ENCODE measurements around the gene GLIS1. TPM values are rescaled to one million over a fixed set of nuclear protein-coding genes. Genes with fewer than 3 reads are reported as not detected.

Gene GLIS1
- total RNA-seq, 1 experiment from 2014 or later, result 1.7 TPM

DNA sequence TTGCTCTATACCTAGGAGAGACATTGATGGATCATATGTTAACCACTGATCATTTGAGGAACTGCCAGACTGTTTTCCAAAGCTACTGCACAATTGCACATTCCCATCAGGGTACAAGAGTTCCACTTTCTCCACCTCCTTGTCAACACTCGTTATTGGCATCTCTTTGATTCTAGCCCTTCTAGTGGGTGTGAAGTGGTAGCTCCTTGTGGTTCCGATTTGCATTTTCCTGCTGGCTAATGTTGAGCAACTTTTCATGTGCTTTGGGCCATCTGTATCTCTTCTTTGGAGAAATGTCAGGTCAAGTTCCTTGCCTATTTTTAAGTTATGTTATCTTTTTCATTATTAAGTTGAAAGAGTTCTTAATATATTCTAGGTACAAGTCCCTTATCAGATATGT lies 189.7 kb downstream of the GLIS1 start:
- no peaks in the 10 kb centered on the region for H3K27me3 ChIP-seq (ENCODE audit: low read length)
- ATAC-seq (no peak), DNase-seq (no peak)
- H3K4me1 ChIP-seq (ENCODE audit: insufficient read depth, low read length), result no peaks in the 10 kb centered on the region
- no peaks in the 10 kb centered on the region for H3K79me2 ChIP-seq (ENCODE audit: low read length)
- no peak overlapping the region for H3K4me3 ChIP-seq (ENCODE audit: low read length)
- H3F3A ChIP-seq (ENCODE audit: low read length, unreplicated experiment), result no peaks in the 10 kb centered on the region
- H3K27ac ChIP-seq (ENCODE audit: low read length), result no peak overlapping the region
- intact Hi-C loops (cut with micrococcal nuclease), result no loop called here
- H4K20me1 ChIP-seq (ENCODE audit: low read length), result no peaks in the 10 kb centered on the region
- no peak overlapping the region for H3K4me2 ChIP-seq (ENCODE audit: low read length)
- BruUV-seq (replicated peaks), result no TSS peak
- no peaks in the 10 kb centered on the region for H3K36me3 ChIP-seq (ENCODE audit: low read depth, low read length)
- ChIA-PET POLR2A (ENCODE audit: unreplicated experiment) (no interaction called here), CTCF (no interaction called here)
- TF ChIP-seq EZH2phosphoT487 (IDR thresholded peaks at IDR 0.05; ENCODE audit: borderline replicate concordance, low read length) (no peak), CTCF (conservative IDR thresholded peaks at IDR 0.05; ENCODE audit: low read depth, low read length) (no peak), EZH2 (IDR thresholded peaks at IDR 0.05; ENCODE audit: low read length, unreplicated experiment) (no peak)
- no peaks in the 10 kb centered on the region for H3K9me2 ChIP-seq (replicated peaks; ENCODE audit: low read length)
- H2AFZ ChIP-seq (ENCODE audit: low read length), result no peak overlapping the region
- H3K9ac ChIP-seq (ENCODE audit: low read length), result no peak overlapping the region
- no peaks in the 10 kb centered on the region for H3K9me3 ChIP-seq (ENCODE audit: low read length)

- intact Hi-C loops (cut with micrococcal nuclease), result no loop called here
- POLR2A ChIA-PET (ENCODE audit: unreplicated experiment), result no interaction called here
Measured at GRCh38 chr1:53548031-53548491, 190.9 kb downstream of the GLIS1 start.

More at GRCh38 chr1:53548031-53548491, 190.9 kb downstream of the GLIS1 start:
- BruUV-seq (replicated peaks), result no TSS peak
- no peak overlapping the region for H2AFZ ChIP-seq (ENCODE audit: low read length)
- no peak overlapping the region for H3K9ac ChIP-seq (ENCODE audit: low read length)
- no peaks in the 10 kb centered on the region for H3K27me3 ChIP-seq (ENCODE audit: low read length)
- no peak overlapping the region for H3K4me2 ChIP-seq (ENCODE audit: low read length)
- TF ChIP-seq CTCF (conservative IDR thresholded peaks at IDR 0.05; ENCODE audit: low read depth, low read length), result no peak
- TF ChIP-seq EZH2phosphoT487 (IDR thresholded peaks at IDR 0.05; ENCODE audit: borderline replicate concordance, low read length), result no peak
- H3K4me3 ChIP-seq (ENCODE audit: low read length), result no peak overlapping the region
- DNase-seq, result no peak
- no peaks in the 10 kb centered on the region for H3K79me2 ChIP-seq (ENCODE audit: low read length)
- H3K36me3 ChIP-seq (ENCODE audit: low read depth, low read length), result no peaks in the 10 kb centered on the region
- no peaks in the 10 kb centered on the region for H3K9me2 ChIP-seq (replicated peaks; ENCODE audit: low read length)
- no peak for ATAC-seq
- no peak overlapping the region for H3K27ac ChIP-seq (ENCODE audit: low read length)
- H4K20me1 ChIP-seq (ENCODE audit: low read length), result no peaks in the 10 kb centered on the region
- CTCF ChIA-PET, result no interaction called here
- no peaks in the 10 kb centered on the region for H3K4me1 ChIP-seq (ENCODE audit: insufficient read depth, low read length)
- H3F3A ChIP-seq (ENCODE audit: low read length, unreplicated experiment), result no peaks in the 10 kb centered on the region
- H3K9me3 ChIP-seq (ENCODE audit: low read length), result no peaks in the 10 kb centered on the region
